HG03378 (cell line): ENCODE measurements around the gene FSIP1.

ENCODE experiments used
- ATAC-seq: cut with Tn5 transposase; IDR thresholded peaks from one replicate; pipeline ENCODE4 v1.9.1; 2021; ENCODE audit warnings: mild to moderate bottlenecking, moderate library complexity; ENCODE audit not compliant: unreplicated experiment

Gene FSIP1

DNA sequence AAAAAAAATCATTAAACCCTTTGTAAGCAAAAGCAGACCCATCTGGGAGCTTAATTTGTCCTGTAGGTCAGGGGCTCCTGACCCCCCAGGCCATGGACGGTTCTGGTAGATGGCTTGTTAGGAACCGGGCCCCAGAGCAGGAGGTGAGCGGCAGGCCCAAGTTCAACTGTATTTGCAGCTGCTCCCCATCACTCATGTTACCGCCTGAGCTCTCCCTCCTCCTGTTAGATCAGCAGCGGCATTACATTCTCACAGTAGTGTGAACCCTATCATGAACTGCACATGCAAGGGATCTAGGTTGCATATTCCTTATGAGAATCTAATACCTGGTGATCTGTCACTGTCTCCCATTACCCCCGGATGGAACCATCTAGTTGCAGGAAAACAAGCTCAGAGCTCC lies 60.7 kb downstream of the FSIP1 start:
- ATAC-seq, result no peak

GRCh38 chr15:39720621-39721611 lies 61.7 kb downstream of the FSIP1 start:
- no peak for ATAC-seq

DNA sequence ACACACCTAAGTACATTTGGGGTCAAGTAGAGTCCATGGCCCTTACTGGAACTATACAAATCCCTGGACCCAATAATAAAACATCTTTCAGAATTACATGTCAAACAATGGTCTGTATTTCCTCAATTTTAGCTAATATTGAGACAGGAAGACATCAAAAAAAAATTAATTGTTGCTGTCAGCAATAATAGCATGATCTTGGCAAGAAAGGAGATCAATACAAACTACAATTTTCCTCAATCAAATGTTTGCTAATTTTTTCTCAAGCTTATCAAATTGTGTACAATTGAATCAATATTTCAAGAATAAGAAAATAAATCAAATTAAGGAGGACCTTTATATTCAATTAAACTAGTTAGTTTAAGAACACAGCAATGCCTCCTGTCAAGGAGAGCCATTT lies 62.6 kb downstream of the FSIP1 start:
- ATAC-seq, result no peak

DNA sequence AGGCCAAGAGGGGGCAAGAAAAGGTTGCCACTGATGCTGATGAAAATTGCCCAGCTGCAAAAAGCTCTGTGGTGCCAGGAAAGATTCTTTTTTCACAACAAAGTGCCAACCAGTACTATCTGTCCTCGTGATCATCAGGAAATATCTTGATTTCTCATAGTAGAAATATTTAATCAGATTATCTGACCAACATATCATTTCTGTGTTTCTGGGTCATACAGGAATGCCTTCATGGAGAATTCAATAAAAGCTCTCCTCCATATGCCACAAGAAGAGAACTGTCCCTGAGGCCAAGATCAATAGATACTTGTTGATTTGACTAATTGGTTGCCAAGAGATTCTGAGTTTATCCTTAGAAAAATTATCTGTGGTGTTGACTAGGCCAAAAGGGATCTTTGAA lies 63.5 kb downstream of the FSIP1 start:
- no peak for ATAC-seq

DNA sequence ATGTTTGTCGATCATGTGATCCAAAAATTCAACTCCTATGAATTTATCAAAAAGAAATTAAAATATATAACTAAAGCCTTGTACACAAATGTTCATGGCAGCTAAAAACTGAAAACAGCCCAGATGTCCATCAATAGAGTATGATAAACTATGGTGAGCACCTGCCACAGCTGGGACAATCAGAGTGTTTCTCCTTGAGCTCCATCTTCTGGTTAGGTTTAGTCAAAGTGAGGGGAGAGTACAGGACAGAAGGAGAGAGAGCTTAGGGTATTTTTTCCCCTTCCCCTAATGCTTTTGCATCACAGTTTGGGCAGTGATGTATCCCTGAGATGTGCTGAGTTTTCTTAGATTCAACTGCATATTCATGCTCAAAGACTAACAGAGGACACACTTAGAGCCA lies 65.5 kb downstream of the FSIP1 start:
- ATAC-seq, result no peak

DNA sequence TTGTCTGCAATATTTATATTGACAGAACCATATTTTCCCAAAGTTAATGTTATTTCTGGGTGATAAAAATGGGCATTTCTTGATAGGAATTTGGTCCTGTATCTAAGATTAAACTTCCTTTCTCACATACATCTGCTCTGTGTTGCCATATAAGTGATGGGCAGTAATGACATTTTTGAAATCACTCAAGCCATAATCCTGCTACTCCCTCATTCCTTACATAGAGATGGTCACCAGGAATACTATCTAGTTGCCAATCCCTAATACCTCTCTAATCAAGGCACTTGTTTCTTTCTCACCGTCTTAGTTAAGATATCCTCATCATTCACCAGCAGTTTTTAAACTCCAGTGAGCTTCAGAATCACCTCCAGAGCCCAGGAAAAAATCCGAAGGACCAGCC lies 68.4 kb downstream of the FSIP1 start:
- no peak for ATAC-seq

- ATAC-seq, result no peak
These were observed 68.8 kb downstream of the FSIP1 start for GRCh38 chr15:39713846-39714245.

DNA sequence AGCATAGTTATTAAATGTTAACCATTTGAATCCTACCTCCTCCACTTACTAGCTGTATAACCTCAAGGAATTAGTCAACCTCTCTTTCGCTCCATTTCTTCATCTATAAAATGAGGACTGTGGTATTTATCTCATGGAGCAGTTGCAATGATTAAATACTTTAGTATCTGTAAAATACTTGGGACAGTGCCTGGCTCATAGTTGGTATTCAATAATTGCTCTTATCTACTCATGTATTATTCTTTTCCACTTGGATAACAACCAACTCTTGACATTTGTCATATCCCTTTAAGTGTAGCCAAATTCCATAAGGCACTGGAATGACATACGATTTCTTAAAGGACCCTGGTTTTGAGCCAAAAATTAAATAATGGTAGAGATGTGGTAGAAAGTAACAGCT lies 72.0 kb downstream of the FSIP1 start:
- no peak for ATAC-seq

GRCh38 chr15:39709941-39710340 lies 72.7 kb downstream of the FSIP1 start:
- ATAC-seq, result no peak

GRCh38 chr15:39706206-39706605 lies 76.4 kb downstream of the FSIP1 start:
- ATAC-seq, result no peak

DNA sequence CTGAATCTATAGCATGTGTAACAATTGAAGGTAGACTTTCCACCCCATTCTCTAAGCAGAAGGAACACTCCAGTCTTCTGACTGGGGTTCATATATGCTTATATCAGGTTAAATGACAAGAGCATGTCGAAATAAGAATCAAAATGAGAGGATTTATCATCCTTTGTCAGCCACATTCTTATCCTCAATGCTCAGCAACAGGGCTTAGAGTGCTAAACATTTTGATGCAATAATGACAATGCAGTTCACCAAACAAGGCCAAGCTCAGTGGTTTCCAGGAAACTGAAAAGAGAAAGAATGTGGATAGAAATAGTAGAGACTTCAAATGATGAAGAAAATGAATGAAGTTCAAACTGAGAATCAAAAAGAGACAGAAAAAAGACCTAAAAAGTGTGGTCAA lies 78.0 kb downstream of the FSIP1 start:
- ATAC-seq, result no peak

GRCh38 chr15:39704235-39704634 lies 78.4 kb downstream of the FSIP1 start:
- ATAC-seq, result no peak

DNA sequence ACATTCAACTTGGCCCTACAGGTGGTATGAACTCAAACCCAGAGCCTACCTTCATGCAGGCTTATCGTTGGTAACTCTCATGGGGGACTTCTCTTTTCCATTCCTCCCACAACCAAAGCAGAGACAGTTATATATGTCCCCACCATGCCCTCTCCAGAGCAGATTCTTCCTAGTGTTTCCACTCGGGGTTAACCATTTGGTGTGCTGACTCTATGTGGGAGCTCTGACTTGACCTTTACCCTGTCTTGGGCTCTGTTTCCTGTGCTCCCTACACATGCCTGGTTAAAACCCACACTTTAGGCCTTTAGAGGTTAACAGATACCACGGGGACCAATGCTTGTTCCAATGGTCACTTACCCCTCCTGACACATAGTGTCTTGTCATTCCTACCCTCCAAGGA lies 80.7 kb downstream of the FSIP1 start:
- ATAC-seq, result no peak

GRCh38 chr15:39700375-39700700 lies 82.3 kb downstream of the FSIP1 start:
- ATAC-seq, result no peak

- ATAC-seq, result no peak
These were observed 82.9 kb downstream of the FSIP1 start for GRCh38 chr15:39699516-39700374.

GRCh38 chr15:39698444-39699390 lies 83.9 kb downstream of the FSIP1 start:
- ATAC-seq, result no peak

DNA sequence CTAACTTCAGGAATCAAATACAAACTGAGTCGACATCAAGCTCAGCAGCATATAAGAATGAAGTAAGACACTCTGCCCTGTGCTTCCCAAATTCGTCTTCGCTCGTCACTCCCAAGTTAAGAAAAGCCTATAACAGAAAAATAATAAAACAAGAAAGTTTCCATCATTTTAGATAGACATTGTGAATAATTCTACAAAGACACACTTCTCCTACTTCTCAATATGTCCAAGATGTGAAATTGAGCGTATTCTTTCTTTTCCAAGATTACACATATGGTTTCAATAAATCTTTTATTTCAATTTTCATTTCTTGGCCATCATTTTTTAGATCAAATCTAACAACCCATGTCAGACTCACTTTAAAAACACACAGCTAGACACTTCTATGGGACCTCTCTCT lies 85.1 kb downstream of the FSIP1 start:
- no peak for ATAC-seq

DNA sequence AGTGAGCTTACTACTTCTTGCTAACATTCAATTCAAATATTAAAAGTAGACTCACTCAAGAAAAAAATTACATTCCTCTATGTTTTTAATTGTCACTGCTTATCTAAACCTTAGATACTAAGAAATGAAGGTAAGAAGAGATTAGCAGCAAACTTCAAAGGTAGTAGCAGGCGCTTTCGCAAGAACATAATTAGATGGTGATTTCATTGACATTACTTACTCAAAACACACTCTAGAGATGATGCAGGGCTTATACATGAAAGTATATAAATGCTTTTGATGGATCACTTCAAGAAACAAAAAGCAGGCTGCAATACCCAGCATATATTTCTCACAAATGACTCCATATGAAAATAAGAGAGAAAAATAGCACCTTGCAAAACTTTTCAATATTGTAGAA lies 86.8 kb downstream of the FSIP1 start:
- ATAC-seq, result no peak

- ATAC-seq, result no peak
These were observed 90.0 kb downstream of the FSIP1 start for GRCh38 chr15:39692356-39693327.
